ENCODE data around the gene FHDC1.

DNA sequence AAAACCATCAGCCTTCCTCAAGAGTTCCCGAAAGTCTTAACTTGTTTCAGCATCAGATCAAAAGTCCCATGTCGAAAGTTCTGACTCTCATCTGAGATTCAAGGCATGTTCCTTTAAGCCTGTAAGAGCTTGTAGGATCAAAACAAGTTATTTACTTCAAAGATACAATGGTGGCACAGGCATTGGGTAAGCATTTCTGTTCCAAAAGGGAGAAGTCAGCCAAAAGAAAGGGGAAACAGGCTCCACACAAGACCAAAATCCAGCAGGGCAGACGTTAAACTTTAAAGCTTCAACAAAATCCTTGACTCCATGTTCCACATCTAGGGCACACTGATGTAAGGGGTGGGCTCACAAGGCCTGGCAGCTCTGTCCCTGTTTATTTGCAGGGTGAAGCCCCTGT is 91.7 kb downstream of the FHDC1 start:
- TF ChIP-seq POLR2AphosphoS5 (IDR thresholded peaks at IDR 0.05; ENCODE audit: borderline replicate concordance, low read depth, low read length), result no peak
- TF ChIP-seq FOXP2 (optimal IDR thresholded peaks at IDR 0.05; ENCODE audit: control extremely low read depth, extremely low read length, insufficient read depth), result no peak
- no peak for TF ChIP-seq EZH2 (IDR thresholded peaks at IDR 0.05)

Measured in SK-N-MC (cell line).